Right cardiac atrium (tissue), 5 donors: ENCODE data around the gene SESN2. TPM values are rescaled to one million over a fixed set of nuclear protein-coding genes. Genes with fewer than 3 reads are reported as not detected.
A peak's percentile ranks its signal among the peaks of the same experiment; 100 is the strongest.

ENCODE experiments used
- ATAC-seq, 2 donors: fragments of 200-7000 bp; cut with Tn5 transposase; one replicate each; pipeline versions ENCODE4 v1.8.0 to v1.9.1; 2020; ENCODE audit warnings: moderate library complexity in 2 of 2, mild to moderate bottlenecking in 1 of 2
- DNase-seq, 3 donors: peaks; one replicate each; pipeline ENCODE4 v3.0.0-alpha.2; 2020
- H3K27ac ChIP-seq: one replicate; pipeline ENCODE4 v1.5.1; 2013; ENCODE audit warnings: mild to moderate bottlenecking, low read length, control low read depth, moderate library complexity
- H3K27me3 ChIP-seq: one replicate; pipeline ENCODE4 v1.6.1; 2013; ENCODE audit not compliant: control insufficient read depth, insufficient read depth
- H3K4me1 ChIP-seq: one replicate; pipeline ENCODE4 v1.6.1; 2013; ENCODE audit warnings: low read length; ENCODE audit not compliant: control insufficient read depth, insufficient read depth
- H3K4me3 ChIP-seq: one replicate; pipeline ENCODE4 v1.5.1; 2013; ENCODE audit warnings: low read length, control low read depth
- H3K9me3 ChIP-seq: one replicate; pipeline ENCODE4 v1.6.1; 2013; ENCODE audit warnings: low read length; ENCODE audit not compliant: control insufficient read depth
- WGBS: extraction: QIAGEN DNeasy Blood & Tissue Kit; methylation state at CpG from one replicate; pipeline ENCODE4 v1.1.7; 2013; 5-methylcytosine and 5-hydroxymethylcytosine counted together
- intact Hi-C, 4 donors: fragments of 100-400 bp; cut with DNase I; formaldehyde crosslinking; loops; one replicate each; pipeline versions ENCODE4 v1.11.0 to v1.14.0; 2022 to 2023
- polyA plus RNA-seq: library from polyadenylated mRNA; stranded (reverse); fragments of 200-250 nt; gene quantifications from one replicate; pipeline ENCODE4 v1.2.3, GENCODE V29; 2013
- total RNA-seq, 4 donors: library from RNA; stranded (reverse); fragmentation: NEBNext Ultra II Directional; extraction: Animal tissue kit (Norgen Biotek cat#: 25700); gene quantifications; one replicate each; pipeline ENCODE4 v1.2.1, GENCODE V29; 2021
- donor health status: healthy with polysubstance abuse.
- donor health status: DM: no; HTN: yes; CAD: no.
- donor health status: DM: no; HTN: no; CAD: no.
- donor health status: DM: no; HTN: yes; CAD: no; lungs with severe emphysema.
- donor health status: DM: yes; HTN: yes; CAD: no.

Gene SESN2
- total and polyA plus RNA-seq, 5 donors, result 3.1 to 3.8 (median 3.5) TPM

DNA sequence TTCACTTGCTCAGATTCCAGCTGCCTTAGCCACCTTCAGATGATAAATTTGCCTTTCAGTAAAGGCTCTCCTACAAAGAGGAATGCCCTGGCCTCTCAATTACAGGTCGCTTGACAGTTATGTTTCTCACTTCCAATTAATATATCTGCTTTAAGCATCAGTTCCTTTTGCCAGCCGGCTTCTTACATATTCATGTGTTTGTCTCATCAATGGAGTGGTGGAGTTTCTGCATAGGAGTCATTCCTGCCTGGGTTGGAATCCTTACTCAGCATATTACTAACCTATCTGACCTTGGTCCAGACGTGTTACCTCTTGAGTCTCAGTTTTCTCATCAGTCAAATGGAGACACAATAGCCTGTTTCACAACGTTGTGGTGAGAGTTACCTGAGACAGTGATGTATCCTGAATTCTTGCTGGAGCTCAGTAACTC is 9.4 kb upstream of the SESN2 start:
- DNase-seq (no peak), ATAC-seq (no peak)
- H3K4me3 ChIP-seq, result no peak overlapping the region
- H3K27ac ChIP-seq, result peak overlapping the region; percentile 24
- intact Hi-C loops, result loop anchor here in 2 of 4 donors (10.0 kb wide), 1 partner anchor 75 kb away; the partner anchor contains the start of gene MED18 (in 2 of the 2)
- WGBS, result 45% methylated on average over 4 of the region's 4 CpGs
- H3K4me1 ChIP-seq, result peaks cover 3% of the 10 kb centered on the region
- no peaks in the 10 kb centered on the region for H3K27me3 ChIP-seq
- H3K9me3 ChIP-seq, result no peaks in the 10 kb centered on the region

DNA sequence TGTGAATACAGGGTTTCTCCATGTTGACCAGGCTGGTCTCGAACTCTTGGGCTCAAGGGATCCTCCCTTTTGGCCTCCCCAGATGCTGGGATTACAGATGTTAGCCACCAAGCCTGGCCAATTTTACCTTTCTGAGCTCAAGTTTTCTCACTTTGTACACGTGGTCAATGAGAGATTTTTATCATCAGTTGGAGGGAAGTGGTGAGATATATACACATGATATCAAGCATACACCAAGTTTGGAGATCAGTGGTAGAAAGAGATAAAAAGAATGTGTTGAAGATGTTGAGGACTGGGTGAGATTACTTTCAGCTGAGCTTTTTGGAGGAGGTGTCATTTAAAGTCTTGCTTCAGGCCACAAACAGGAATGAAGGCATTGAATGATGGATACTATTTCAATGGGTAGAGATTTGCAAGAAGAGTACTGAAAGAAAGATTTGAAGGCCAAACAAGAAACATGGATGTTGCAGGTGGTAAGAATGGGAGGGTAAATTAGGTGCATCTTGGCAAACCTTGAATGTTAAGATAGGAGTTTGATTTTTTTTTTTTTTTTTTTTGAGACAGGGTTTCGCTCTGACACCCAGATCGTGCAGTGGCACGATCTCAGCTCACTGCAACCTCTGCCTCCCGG is 3.0 kb upstream of the SESN2 start:
- H3K27me3 ChIP-seq, result no peaks in the 10 kb centered on the region
- 81% methylated on average over 6 of the region's 6 CpGs for WGBS
- H3K4me1 ChIP-seq, result peaks cover 2% of the 10 kb centered on the region
- no peak overlapping the region for H3K4me3 ChIP-seq
- no peak for DNase-seq
- no peak overlapping the region for H3K27ac ChIP-seq
- no peaks in the 10 kb centered on the region for H3K9me3 ChIP-seq
- intact Hi-C loops, result loop anchor here in 1 of 4 donors (10.0 kb wide), 1 partner anchor 68 kb away; the partner anchor contains the start of gene MED18
- no peak for ATAC-seq

GRCh38 chr1:28257736-28258135 is 1.6 kb upstream of the SESN2 start:
- no peak for DNase-seq
- H3K27ac ChIP-seq, result no peak overlapping the region
- no peaks in the 10 kb centered on the region for H3K27me3 ChIP-seq
- intact Hi-C loops, result loop anchor here in 1 of 4 donors (10.0 kb wide), 1 partner anchor 67 kb away; the partner anchor contains the start of gene MED18
- no peak for ATAC-seq
- peaks cover 4% of the 10 kb centered on the region for H3K4me1 ChIP-seq
- no peak overlapping the region for H3K4me3 ChIP-seq
- WGBS, result 99% methylated on average over 4 of the region's 4 CpGs
- H3K9me3 ChIP-seq, result no peaks in the 10 kb centered on the region

- Histone ChIP-seq H3K27ac (peak overlapping the region; percentile 66), H3K9me3 (no peaks in the 10 kb centered on the region), H3K4me1 (peaks cover 7% of the 10 kb centered on the region), H3K27me3 (no peaks in the 10 kb centered on the region), H3K4me3 (peak overlapping the region; percentile 24)
- ATAC-seq (no peak), DNase-seq (no peak)
- intact Hi-C loops, result loop anchor here in 1 of 4 donors (10.0 kb wide), 1 partner anchor 66 kb away; the partner anchor contains the start of gene MED18
- 6% methylated on average over 12 of the region's 12 CpGs for WGBS
Observed at GRCh38 chr1:28258628-28259251, 578 bp upstream of the SESN2 start.

GRCh38 chr1:28259934-28260802 is 850 bp downstream of the SESN2 start:
- Histone ChIP-seq H3K4me1 (peaks cover 7% of the 10 kb centered on the region), H3K4me3 (peak overlapping the region; percentile 83), H3K27me3 (no peaks in the 10 kb centered on the region), H3K27ac (peak overlapping the region; percentile 93), H3K9me3 (no peaks in the 10 kb centered on the region)
- 1% methylated on average over 66 of the region's 66 CpGs for WGBS
- DNase-seq, result peak; percentile 86 to 94 (median 92)
- intact Hi-C loops, result loop anchor here in 1 of 4 donors (10.0 kb wide), 1 partner anchor 65 kb away; the partner anchor contains the start of gene MED18
- peak; percentile 79 to 81 for ATAC-seq

DNA sequence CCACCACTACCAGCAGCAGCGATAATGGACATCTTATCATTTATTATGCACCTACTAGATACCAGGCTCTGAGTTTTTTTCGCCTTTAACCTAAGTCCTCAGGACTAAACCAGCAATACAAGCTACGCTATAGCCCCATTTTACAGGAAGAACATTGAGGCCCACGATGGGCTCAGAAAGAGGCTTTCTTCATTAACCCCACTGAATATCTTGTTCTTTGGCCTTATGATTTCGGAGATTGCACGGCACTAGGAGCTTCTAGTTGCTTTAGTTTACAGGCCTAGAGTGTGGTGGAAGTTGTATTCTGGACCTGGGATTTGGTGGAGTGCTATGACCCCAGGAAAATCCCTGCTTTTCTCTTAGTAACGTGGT is 1.5 kb downstream of the SESN2 start:
- Histone ChIP-seq H3K27ac (no peak overlapping the region), H3K9me3 (no peaks in the 10 kb centered on the region), H3K4me3 (peak overlapping the region; percentile 83), H3K4me1 (peaks cover 7% of the 10 kb centered on the region), H3K27me3 (no peaks in the 10 kb centered on the region)
- intact Hi-C loops, result no loop called here
- ATAC-seq (no peak), DNase-seq (no peak)
- 55% methylated on average over 7 of the region's 7 CpGs for WGBS

DNA sequence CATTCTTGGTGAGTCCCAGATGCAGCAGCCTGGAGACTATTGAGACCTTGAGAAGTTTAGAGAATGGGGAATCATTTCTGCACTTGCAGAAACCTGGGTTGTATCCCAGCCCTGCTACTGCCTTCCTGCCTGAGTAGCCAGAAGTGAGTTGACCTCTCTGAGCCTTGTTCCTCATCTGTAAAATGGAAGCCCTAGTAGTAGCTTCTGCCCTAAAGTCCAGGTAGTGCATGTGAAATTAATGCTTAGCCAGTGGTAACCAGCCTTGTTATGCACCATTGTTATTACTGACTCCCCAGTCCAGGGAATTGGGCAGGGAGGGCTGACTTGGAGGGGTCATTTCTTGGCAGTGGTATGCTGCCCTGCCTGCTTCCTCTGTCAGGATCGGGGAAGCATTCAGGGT is 5.6 kb downstream of the SESN2 start:
- no peaks in the 10 kb centered on the region for H3K27me3 ChIP-seq
- H3K9me3 ChIP-seq, result no peaks in the 10 kb centered on the region
- peaks cover 11% of the 10 kb centered on the region for H3K4me1 ChIP-seq
- ATAC-seq (no peak), DNase-seq (no peak)
- intact Hi-C loops, result no loop called here
- H3K4me3 ChIP-seq, result no peak overlapping the region
- no peak overlapping the region for H3K27ac ChIP-seq
- 77% methylated on average over 1 of the region's 1 CpG for WGBS

- WGBS, result 90% methylated on average over 8 of the region's 8 CpGs
- peaks cover 11% of the 10 kb centered on the region for H3K4me1 ChIP-seq
Observed at GRCh38 chr1:28265577-28265976, 6.3 kb downstream of the SESN2 start.

DNA sequence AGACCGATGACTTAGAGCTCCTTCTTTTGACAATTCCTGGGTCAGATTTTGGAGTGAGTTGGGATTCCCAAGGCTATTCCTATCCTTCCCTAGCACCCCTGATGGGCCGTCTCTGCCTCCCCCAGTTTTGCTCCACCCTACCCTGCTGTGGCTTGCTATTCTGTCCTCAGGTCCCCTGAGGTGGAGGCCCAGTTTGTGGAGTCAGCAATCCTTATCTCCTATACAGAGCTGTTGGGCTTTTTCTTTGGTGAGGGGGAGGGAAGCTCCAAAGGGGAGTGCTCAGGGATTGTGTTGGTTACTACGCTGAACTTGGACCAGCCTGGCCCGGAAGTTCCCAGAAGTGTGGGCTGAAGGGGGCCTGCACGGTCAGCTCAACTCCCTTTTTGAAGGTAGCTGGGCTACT is 7.6 kb downstream of the SESN2 start:
- intact Hi-C loops, result no loop called here
- H3K4me1 ChIP-seq, result peaks cover 9% of the 10 kb centered on the region
- no peak overlapping the region for H3K4me3 ChIP-seq
- H3K9me3 ChIP-seq, result no peaks in the 10 kb centered on the region
- peak; percentile 60 to 62 for ATAC-seq
- no peaks in the 10 kb centered on the region for H3K27me3 ChIP-seq
- 41% methylated on average over 5 of the region's 5 CpGs for WGBS
- DNase-seq, result peak in 1 of 3 donors; percentile 52
- H3K27ac ChIP-seq, result no peak overlapping the region

More at GRCh38 chr1:28265577-28265976, 6.3 kb downstream of the SESN2 start:
- Histone ChIP-seq H3K27ac (no peak overlapping the region), H3K4me3 (no peak overlapping the region), H3K9me3 (no peaks in the 10 kb centered on the region), H3K27me3 (no peaks in the 10 kb centered on the region)
- no peak for DNase-seq
- intact Hi-C loops, result no loop called here
- ATAC-seq, result no peak

- intact Hi-C loops, result no loop called here
- H3K4me1 ChIP-seq, result peaks cover 9% of the 10 kb centered on the region
- DNase-seq, result no peak
- ATAC-seq, result no peak
- no peak overlapping the region for H3K4me3 ChIP-seq
- no peak overlapping the region for H3K27ac ChIP-seq
- H3K27me3 ChIP-seq, result no peaks in the 10 kb centered on the region
- H3K9me3 ChIP-seq, result no peaks in the 10 kb centered on the region
- WGBS, result 75% methylated on average over 2 of the region's 2 CpGs
Observed at GRCh38 chr1:28267633-28268032, 8.3 kb downstream of the SESN2 start.

DNA sequence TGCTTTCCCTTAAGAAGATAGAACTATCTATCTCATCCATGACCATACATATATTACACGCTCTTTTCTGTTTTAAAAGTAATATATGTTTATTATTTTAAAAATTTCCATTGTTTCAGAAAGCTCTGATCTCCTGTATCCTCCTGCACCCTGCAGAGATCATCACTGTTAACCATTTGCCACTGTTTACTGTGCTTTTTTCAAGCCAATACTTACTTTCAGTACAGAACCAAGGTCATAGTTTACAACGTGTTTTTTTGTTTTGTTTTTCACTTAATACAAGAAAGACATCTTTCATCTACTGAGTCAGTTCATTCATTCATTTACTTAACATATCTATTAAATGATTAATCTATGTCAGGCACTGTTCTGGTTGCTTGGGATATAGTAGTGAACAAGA is 10.2 kb downstream of the SESN2 start:
- ATAC-seq (no peak), DNase-seq (no peak)
- Histone ChIP-seq H3K27ac (no peak overlapping the region), H3K27me3 (no peaks in the 10 kb centered on the region), H3K4me3 (no peak overlapping the region), H3K9me3 (no peaks in the 10 kb centered on the region), H3K4me1 (peaks cover 5% of the 10 kb centered on the region)
- intact Hi-C loops, result no loop called here
- 71% methylated on average over 2 of the region's 2 CpGs for WGBS
